M059J (cell line): ENCODE measurements around the gene ZHX3. TPM values are rescaled to one million over a fixed set of nuclear protein-coding genes. Genes with fewer than 3 reads are reported as not detected.

ENCODE experiments used
- DNase-seq: peaks from one replicate; pipeline ENCODE4 v3.0.0-alpha.2; 2012; ENCODE audit warnings: low read depth
- total RNA-seq: library from RNA; depleted of rRNA; stranded (reverse); fragments of >200 nt; shearing (Covaris generic); gene quantifications from 2 replicates; pipeline ENCODE4 v1.2.3, GENCODE V29; 2014; rRNA removed

The ZHX3 gene, protein sequence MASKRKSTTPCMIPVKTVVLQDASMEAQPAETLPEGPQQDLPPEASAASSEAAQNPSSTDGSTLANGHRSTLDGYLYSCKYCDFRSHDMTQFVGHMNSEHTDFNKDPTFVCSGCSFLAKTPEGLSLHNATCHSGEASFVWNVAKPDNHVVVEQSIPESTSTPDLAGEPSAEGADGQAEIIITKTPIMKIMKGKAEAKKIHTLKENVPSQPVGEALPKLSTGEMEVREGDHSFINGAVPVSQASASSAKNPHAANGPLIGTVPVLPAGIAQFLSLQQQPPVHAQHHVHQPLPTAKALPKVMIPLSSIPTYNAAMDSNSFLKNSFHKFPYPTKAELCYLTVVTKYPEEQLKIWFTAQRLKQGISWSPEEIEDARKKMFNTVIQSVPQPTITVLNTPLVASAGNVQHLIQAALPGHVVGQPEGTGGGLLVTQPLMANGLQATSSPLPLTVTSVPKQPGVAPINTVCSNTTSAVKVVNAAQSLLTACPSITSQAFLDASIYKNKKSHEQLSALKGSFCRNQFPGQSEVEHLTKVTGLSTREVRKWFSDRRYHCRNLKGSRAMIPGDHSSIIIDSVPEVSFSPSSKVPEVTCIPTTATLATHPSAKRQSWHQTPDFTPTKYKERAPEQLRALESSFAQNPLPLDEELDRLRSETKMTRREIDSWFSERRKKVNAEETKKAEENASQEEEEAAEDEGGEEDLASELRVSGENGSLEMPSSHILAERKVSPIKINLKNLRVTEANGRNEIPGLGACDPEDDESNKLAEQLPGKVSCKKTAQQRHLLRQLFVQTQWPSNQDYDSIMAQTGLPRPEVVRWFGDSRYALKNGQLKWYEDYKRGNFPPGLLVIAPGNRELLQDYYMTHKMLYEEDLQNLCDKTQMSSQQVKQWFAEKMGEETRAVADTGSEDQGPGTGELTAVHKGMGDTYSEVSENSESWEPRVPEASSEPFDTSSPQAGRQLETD
- 23.8 and 42.6 TPM in 2 replicates for total RNA-seq

DNA sequence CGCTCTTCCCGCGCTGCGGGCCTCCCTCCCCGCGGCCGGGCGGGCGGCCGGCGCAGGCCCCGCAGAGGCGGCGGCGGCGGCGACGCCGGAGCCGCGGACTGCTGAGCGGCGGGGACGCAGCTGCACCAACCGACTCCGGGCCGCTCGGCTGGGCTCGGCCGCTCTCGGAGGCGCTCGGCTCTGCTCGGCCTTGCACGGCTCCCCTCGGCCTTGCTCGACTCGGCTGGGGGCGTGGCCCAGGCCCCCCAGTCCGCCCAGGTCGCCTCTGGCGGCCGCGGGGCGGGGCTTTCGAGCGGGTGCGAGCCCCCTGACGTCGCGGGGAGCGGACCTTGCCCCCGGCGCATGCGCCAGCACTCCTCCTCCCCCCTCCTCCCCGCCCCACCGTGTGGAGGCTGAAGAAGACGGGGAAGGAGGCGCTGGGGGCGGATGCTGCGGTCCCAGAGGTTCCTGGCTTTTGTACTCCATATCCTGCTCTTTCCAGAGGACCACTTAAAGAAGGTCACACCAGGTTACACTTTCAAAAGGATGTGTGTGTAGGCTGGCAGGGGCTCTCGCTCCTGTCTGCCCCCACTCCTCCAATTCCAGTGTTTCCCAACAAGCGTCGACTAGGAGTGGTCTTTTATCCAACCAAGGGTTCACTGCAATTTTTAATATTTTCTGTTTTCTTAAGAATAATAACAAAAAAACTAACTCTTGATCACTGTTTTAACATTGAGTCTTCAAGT is at the start of gene ZHX3:
ZHX3 (minus strand) TSS at position 186 of the 725 bp plus-strand sequence. CDS start 112,815 bp downstream, outside the sequence.
- peak; percentile 98 for DNase-seq

DNA sequence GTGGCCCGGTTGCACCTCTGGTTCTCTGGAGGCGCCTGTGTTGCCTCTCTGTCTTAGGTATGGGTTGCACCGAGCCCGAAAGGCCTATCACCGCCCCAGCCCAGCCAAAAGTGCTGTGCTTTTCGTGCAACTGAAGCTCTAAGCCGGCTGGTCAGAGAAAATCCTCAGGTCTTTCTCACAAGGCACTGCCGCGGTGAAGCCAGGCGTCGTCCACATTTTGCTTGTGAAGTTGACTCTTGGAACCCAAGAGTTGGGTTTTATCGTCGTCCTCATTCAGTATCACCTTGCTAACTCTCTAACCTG is 49.8 kb upstream of the ZHX3 start:
- no peak for DNase-seq

DNA sequence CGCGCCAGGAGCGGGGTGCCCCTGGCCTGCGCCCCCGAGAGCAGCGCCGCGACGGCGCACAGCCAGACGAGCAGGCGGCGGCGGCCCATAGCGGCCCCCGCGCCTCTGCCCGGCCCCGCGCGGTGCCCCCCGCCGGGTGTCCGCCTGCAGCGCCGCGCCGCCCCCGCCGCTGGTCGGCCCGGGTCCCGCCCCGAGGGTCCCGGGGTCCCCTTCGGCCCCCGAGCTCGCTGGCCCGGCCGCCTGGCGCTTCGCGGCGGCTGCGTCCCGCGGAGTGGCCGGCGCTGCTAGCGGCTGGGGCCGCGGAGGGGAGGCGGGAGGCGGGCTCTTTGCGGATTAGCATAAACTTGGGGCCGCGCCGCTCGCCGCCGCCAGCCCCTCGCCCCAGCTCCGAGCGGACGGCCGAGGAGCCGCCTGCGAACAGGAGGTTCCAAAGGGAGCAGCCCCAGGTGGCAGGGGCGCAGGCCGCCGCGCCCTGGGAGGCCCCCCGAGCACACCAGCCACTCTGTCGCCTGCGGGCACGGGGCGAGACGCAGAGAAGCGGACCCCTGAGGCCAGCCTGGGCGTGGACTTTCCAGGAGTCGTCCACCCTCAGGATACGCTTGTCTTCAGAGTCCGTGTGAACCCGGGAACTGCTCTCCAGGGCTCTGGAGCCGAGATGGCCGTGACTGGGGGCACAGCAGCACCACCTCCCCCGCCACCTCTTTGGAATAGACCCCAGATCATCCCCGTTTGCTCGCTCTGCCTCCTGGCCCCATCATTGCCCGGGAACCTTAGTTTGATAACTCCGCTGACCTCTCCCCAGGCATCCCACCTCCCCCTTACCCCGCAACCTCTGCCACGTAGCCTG is 49.2 kb upstream of the ZHX3 start, which contains the start of gene EMILIN3:
EMILIN3 (minus strand) TSS at position 273 of the 847 bp plus-strand sequence; CDS start at position 89, 184 bp downstream.
- DNase-seq, result no peak

DNA sequence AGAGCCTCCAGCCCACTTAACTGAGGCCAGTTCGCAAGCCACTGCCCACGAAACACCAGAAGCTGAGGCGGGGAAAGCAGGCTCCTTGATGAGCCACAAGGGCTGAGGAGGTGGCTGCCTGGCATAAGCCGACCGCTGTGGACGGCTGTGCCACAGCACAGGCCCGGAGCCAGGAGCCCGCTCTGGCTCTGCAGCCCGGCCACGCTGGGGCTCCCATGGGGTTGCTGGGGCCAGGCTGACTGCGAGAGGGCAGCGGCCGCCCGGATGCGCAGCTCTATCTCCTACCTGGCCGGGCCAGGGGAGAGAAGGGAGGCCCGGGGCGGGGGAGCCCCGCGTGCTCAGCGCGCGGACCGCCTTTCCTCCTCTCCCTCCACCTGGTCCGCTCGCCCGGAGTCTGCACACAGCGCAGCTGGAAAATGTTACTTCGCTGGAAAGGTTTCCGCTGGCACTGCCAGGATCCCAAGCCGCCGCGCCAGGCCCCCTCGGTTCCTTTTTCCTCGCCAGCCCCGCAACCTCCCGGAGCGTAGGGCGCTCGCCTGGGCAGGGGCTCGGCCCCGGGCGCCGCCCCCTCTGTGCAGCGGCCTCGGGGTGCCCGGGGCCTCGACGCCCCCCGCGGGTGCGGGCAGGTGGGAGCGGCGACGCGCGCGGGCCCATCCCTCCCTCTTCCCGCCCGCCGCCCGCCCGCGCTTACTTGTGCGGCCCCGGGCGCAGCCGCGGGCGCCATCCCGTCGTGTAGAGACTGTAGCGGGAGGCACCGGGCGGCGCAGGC is 48.4 kb upstream of the ZHX3 start:
- DNase-seq, result no peak

DNA sequence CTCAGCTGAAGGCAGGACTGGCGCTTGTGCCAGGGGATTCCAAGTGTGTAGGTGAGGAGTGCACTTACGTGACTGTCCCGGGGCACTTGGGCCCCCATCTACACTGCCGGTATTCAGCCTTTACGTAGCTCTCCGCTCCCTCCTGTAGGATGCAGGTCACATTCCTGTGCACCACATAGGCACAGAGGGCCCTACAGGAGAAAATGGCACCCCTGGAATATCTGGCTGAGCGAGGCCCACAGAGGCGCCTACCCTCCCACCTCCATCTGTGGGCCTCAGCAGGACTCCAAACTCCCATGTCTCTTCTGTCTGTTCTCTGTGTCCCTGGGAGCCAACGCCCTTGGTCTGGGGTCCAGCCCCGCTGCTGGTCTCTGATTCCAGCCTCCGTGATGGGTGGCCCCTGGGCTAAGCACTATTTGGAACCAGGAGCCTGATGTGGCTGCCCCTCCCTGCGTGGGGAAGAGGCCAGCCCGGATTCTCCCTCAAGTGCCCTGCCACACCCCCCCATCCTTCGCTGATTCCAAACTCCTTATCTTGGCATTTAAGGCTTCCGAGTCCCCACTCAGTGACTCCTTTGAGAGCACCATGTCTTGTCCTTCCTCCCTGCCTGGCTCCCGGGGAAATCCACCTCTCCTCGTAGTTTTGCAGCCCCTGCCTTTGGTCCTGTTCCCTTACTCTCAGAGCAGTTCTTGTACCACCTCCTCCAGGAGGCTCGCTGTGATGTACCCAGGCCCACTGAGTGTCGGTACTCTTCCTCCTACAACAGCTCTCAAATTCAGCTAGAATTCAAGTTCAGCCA is 47.6 kb upstream of the ZHX3 start:
- DNase-seq, result no peak

DNA sequence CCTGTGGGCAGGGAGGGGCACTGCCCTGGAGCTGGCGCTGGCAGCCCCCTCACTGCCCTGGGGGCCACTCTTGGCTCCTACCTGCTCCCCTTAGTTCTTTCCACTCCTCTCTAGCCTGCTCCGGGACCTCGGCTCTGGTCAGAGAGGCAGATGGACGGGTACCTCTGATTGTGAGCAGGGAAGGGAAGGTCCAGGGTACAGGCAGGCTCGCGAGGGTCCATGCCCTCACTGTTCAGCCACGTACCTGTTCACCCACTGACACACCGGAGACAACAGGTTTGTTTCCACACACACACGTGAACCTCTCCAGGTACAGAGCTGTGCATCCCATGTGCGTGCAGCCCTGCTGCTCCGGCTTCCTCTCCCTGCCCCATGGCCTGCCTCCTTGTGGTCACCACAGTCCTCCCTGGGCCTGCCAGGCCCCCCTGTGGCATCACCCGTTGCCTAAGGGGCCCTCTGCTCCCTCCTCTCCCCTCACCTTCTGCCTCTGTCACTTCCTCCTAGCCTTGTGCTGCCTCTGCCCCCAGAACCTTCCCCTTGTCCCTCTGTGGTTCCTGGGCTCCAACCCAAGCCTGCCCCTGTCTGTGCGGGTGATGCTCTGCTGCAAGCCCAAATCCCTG is 46.8 kb upstream of the ZHX3 start:
- no peak for DNase-seq

DNA sequence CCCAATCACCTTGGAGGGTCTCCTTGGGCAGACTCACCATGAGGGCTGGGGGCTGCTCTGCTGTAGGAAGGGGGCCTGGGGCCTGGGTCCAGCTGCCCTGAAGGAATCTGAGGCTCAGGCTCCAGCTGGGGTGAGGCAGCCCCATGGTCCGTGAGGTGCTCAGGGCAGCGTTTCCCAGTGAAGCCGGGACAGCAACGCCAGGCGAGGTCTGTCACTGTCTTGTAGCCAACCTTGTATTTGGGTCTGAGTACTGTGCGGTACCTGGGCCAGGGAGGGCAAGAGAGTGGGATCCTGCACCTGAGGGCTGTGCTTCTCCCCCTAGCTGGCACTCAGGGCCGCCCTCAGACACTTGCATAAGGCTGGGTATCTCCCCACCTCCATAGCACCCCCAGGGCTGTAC is 46.1 kb upstream of the ZHX3 start:
- DNase-seq, result no peak

DNA sequence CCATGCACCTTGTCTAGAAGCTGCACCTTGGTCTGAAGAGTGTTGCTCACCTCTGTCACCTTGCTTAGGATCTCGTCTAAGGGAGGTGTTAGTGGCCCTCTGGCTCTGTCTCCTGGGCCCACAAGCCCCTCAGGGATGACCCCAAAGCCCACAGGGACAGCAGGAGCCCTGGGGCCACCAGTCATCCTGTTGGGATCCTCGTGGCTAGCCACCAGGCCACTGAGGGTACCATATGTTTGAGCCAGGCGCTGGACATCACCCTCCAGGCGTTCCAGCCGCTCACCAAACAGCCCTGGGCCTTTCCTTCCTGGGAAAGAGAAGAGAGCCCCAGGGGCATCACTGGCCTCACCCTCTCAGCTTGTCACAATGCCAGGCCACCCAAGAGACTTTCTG is 45.2 kb upstream of the ZHX3 start:
- DNase-seq, result no peak

DNA sequence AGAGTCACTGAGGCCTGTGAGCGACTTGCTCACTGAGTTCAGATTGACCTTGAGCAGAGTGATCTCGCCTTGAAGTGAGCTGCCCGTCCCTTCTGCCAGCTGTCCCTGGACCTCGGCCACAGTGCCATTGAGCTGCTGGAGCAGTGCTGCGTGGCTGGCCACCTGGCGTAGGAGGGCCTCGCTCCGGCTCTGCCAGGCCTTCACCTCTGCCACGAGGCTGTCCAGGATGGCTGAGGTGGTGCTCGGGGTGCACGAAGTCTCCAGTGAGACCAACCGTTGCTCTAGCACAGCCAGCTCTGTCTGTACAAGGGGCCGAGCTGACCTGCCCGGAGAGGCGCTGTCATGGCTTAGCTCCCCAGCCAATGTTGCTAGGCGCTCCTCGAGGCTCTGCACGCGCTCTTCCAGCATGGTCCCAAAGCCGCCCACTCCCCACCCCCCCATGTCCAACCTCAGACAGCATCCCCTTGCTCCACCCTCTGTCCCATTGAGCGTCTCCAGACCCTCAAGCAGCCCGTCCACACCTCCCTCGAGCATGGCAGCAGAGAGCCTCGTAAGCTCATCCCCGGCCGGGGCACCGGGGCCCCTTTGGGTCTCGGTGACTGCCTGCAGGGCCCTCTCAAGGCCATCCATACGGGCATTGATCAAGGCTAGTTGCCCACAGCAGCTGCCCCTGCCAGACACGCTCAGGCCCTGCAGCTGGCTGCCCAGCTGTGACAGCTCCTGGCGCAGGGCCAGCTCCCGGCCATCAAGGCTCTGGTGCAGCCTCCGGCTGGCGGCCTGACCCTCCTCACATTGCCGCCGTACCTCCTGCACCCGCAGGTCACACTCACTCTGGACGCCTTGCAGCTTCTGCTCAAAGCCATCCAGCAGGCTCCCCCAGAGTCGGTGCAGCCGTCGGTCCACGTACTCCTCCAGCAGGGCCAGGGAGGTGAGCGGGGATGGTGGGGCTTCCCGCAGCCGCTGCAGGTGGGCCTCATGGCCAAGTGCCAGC is 44.5 kb upstream of the ZHX3 start:
- no peak for DNase-seq

DNA sequence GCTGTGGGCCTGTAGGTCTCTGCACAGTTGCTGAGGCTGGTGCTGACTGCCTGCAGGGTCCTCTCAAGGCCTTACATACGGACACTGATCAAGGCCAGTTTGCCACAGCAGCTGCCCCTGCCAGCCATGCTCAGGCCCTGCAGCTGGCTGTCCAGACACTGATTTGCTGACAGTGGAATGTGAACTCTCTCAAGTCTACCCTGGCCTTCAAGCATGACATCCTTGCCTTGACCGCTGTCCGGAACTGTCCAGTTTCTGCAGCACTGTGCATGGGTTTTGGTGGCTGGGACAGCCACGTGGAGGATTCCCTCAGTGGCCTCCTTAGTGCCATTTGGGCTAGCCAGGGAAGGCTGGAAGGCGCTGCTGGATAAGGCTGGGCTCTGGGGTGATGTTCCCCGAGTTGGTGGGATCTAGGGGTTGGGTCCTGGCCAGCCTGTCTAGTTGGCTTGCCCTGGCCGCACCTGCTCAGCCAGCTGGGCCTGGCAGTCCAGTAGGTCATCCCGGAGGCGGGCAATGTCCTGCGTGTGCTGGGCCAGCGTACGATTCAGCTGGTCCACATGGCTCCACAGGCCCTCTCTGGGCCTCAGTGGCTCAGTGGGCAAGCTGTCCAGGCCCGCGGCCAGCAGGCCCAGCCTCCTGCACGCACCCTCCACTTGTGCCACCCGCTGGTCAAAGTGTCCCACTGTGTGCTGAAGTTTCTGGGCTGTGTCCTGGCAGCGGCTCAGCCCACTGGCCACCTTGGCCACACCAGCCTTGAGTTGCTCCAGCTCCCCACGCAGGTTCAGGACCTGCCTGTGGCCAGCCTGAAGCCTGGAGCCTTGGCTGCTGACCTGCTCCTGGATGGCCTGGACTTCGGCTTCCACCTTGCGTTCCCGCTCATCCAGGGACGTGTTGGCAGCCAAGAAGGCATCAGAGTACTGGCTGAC is 43.6 kb upstream of the ZHX3 start:
- no peak for DNase-seq

DNA sequence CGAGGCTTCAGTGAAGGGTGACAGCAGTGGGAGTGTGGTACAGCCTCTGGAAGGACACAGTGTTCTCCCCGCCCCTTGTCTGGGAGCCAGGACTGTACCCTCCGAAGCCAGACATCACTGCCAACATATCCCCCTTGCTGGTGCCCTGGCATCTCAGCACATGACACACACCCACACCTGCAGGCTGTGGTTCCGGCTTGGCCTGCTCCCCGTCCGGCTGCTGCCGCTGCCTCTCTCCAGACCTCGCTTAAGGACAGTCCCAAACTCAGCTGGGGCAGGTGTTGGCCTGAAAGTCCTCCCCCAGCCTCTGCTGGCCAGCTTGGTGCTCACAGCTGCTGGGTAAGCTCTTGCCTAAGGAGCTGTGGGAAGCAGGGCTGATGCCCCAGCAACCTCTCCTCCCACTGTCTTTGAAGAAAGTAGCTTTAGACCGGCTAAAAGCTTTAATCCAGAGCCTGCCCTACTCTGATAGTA is 42.0 kb upstream of the ZHX3 start:
- DNase-seq, result no peak

DNA sequence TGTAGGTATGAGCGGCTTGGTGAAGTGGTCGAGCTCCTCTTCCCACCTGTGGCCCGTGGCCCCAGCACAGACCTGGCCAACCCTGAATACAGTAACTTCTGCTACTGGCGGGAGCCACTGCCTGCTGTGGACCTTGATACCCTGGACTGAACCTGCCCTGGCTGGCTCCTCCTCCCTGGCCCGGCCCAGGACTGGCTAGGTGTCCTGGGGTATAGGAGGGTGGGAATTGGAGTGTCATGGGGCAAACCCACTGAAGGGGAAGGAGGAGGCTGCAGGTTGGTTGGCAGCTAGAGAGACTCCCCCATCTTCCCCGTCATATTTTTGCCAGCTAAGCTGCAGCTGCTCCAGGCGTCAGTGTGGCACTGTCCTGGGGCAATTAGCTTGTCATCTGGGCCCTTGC is 41.2 kb upstream of the ZHX3 start:
- no peak for DNase-seq

DNA sequence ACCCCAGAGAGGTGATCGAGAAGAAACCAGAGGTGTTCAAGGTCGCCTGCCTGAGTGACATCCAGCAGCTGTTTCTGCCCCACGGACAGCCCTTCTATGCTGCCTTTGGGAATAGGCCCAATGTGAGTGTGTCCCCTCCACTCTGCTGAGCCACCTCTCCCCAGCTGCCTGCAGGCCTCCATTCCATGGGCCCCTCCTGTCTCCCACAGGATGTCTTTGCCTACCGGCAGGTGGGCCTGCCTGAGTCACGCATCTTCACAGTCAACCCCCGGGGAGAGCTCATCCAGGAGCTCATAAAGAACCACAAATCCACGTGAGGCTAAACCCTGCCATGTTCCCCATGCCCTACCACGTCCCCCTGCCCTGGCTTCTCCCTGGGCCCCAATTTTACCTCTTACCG is 40.7 kb upstream of the ZHX3 start:
- no peak for DNase-seq

DNA sequence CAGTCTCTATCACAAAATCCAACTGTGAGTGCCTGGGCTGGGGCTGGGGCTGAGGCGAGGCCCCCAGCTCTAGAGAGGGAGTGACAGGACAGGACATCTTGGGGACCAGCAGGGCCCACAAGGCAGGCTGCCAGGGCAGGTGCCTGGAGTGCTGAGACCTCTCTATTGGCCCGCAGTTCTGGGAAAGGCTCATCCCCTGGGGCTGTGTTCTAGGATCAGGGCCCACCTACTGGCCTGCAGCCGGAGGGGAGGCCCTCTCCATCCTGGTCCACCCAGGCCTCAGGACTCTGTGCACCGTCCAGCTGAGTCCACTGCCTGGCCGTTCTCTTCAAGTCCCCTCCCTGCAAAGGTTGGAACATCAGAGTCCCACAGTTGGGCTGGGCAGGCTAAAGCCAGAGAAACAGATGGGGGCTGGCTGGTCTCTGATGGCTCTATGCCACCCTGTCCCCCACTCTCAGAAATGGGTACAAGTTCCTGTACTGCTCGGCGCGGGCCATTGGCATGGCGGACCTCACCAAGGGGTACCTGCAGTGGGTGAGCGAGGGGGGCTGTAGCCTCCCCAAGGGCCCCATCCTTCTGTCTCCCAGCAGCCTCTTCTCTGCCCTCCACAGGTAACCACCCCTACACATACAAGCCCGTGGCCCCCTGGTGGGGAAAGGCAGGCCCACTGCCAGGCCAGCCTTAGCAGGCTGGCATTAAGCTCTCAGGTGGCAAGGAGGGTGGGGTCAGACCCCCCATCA is 40.1 kb upstream of the ZHX3 start:
- DNase-seq, result no peak

DNA sequence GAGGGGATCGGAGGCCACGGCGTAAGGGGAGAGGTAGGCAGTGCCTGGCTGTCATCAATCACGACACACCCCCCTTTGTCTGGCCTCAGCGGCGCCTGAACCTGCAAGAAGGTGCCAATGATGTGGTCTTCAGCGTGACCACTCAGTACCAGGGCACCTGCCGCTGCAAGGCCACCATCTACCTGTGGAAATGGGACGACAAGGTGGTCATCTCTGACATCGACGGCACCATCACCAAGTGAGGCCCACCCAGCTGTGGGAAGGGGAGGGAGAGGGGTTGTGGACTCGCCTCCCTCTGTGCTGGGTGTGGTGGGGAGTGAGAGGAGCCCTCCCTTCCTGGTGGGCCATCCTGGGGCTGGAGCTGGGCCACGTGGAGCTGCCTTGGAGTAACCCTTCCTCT is 39.4 kb upstream of the ZHX3 start:
- no peak for DNase-seq
